Stimulated activated CD8-positive, alpha-beta memory T cell treated with anti-CD3 and anti-CD28 coated beads, Interleukin-7, amount 100 ng/mL, for 24 hours (primary cell): ENCODE results near the gene LAD1.

ENCODE experiments used
- DNase-seq: peaks from one replicate; pipeline ENCODE4 v3.0.0-alpha.2; 2020; ENCODE audit warnings: low read depth

Gene LAD1, protein sequence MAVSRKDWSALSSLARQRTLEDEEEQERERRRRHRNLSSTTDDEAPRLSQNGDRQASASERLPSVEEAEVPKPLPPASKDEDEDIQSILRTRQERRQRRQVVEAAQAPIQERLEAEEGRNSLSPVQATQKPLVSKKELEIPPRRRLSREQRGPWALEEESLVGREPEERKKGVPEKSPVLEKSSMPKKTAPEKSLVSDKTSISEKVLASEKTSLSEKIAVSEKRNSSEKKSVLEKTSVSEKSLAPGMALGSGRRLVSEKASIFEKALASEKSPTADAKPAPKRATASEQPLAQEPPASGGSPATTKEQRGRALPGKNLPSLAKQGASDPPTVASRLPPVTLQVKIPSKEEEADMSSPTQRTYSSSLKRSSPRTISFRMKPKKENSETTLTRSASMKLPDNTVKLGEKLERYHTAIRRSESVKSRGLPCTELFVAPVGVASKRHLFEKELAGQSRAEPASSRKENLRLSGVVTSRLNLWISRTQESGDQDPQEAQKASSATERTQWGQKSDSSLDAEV

DNA sequence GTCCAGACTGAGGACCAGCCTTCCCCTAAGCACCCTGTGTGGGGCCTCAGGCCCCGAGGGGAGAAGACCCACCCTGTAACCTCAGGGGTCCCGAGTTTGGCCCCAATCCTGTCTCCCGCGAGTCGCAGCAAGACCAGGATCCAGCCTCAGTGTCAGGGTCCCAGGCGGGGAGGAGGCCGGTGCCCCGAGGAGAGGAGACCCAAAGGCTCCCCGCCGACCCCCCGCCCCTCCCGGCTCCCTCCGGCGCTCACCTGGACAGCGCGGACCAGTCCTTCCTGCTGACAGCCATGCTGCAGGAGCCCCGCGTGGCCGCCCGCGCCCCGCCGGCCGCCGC, at the start of gene LAD1:
TSS of gene LAD1 (minus strand) at position 307 of the 334 bp plus-strand sequence. CDS start at position 289, 18 bp downstream.
- DNase-seq, result no peak

DNA sequence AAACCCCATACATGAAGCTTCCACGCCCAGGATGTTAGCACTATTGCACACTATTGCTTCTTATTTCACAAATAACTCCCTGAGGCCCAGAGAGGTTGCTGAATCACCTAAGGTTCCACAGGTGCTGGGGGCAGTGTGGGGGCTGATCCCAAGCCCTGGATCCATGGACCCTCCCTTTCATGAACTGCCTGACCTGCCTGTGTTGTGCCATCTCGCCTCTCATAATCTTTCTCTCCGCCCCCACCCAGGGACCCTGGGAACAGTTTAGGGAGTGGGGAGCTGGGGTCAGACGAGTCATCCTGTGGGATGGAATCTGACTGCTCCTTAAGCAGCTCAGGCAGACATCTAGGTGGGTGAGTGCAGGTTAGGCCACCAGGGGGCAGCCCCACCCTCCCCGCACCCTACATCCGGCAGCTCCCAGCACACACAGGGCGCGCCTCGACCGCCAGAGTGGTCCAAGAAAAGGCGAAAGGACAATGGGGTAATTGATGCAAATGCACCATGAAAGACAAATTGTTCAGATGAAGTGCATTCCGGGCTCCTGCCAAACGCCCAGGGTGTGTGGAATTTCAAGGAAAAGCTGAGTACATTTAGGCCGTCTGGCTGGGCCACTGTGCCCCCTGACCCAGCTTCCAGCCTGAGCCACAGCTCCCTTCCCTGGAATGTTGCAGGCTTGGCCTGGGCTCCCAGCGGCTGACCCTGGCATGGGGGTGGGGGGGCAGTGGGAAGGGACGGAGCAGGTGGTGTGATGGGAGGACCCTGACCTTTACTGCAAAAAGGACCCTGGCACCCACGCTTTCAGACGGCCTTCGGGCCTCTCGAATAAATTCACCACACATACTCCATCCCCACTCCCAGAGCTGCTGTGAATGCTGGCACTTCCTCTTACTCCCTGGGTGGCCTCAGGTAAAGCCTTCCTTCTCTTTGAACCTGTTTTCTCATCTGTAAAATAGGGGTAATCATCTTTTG, 49.1 kb upstream of the LAD1 start:
- DNase-seq, result peak; percentile 32

DNA sequence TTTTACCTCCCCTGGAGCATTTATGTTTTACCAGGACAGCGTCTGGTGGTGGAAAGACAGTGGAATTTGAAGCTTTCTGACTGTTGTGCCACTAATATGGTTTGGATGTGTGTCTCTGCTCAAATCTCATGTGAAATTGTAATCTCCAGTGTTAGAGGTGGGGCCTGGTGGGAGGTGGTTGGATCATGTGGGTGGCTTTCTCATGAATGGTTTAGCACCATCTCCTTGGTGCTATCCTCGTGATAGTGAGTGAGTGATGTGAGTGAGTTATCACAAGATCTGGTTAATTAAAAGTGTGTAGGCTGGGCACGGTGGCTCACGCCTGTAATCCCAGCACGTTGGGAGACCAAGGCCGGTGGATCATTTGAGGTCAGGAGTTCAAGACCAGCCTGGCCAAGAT, 46.2 kb upstream of the LAD1 start:
- no peak for DNase-seq

DNA sequence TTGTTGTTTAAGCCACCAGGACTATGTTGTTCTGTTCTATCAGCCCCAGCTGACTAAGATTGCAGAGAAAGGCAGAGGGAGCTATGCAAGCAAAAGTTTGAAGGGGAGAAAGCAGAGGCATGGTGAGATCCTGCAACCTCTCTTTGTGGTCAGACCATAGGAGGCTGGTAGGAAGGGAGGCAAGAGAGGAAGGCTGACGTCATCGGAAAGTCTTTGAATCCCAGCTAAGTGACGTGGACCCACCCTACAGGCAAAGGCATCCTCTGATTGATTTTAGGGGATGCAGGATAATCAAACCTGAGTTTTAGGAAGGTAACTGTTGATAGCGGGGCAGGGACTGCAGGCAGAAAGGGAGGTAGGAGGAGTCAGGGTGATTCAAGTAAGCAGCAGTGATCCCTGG, 45.7 kb upstream of the LAD1 start:
- no peak for DNase-seq

DNA sequence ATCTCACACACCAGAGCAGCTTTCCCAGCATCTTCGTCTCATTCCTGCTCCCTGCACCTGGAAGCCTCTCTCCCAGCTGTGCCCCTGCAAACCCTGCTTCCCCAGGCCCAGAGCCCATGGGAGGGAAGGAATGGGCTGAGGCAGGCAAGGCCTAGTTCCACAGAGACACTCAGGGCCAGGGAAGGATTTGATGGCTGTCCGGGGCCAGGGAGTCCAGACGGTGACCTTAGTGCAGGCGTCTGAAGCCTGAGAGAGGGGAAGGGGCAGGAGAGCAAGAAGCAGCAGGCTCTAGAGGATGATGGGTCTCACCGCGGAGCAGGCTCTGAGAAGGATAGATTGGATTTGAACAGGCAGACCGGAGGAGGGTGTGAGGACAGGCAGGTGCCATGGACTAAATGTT, 44.6 kb upstream of the LAD1 start:
- no peak for DNase-seq

DNA sequence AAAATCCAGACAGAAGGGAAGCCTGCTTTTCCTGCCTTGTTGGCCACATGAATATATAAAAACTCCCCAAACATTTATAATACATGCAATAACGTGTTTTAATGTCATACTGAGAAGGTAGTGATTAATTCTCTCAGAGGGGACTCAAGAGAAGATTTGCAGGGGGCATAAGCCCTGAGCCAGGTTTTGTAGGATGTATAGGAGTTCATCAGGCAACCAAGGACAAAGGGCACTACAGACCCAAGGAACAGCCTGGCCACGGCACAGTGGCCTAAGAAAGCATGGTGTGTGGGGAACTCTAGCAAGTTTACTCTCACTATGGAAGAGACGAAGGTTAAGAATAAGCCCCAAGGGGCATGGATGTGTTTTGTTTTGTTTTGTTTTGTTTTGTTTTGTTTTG, 37.8 kb upstream of the LAD1 start:
- DNase-seq, result no peak

DNA sequence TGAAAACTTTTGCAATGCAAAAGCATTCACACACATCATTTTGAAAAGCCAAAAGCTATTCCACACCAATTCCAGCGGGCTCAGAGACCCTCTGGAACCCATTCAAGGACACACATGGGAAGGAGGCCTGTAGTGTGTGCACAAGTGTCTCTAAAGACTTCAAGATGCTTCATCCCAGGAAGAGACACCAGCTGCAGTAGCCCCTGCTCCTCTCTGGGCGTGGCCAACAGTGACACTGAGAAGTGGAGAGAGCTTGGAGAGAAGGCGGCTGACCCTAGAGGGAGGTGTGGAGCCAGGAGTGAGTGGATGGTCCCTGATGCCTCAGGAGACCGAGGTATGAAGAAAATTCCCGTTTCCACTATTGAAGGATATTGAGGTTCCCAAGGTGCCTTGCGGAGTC, 37.3 kb upstream of the LAD1 start:
- DNase-seq, result no peak

DNA sequence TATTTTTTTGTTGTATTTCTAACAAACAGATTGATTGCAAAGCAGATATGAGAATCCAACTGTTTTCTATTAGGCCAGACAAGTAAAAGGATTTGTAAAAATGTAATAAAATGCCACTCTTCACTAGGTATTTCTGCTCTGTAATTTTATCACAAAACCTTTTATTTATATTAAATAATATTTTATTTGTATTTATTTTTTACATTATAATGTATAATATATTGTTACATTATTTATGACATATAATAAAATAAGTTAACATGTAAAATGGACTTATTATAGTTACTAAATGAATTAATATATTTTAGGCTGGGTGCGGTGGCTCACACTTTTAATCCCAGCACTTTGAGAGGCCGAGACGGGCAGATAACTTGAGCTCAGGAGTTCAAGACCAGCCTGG, 35.1 kb upstream of the LAD1 start:
- DNase-seq, result no peak

DNA sequence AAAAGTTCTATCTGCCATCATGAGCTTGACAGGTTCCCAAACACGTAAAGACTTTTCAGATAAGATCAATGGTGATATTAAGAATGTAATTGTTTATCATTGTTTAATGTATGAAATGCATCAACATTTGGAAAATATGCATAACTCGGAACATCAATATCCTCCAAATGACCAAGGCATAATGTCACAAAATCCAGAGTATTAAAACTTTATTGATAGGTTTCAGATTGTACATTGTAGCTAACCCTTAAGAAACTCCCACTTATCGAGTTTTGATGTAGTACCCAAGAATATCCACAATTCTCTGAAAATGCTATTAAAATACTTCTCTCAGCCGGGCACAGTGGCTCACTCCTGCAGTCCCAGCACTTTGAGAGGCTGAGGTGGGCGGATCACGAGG, 34.5 kb upstream of the LAD1 start:
- DNase-seq, result no peak

DNA sequence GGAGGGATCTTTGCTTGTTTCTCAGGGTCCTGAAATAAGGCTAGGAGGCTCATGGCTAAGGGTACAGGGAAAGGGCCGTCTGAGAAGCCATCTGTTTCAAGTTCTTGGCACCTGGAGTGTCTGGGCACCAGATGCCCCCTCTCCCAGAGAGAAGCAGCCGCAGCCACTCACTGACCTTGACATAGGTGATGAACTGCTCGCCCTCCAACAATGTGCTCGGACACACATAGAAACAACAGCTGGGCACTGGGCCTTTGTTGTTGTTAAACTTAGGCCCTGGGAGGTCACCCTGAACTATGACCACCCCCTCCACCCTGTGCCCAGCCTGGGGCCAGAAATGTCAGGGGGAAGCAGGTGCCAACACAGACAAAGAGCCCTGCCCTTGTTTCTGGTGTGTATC, 31.7 kb upstream of the LAD1 start:
- no peak for DNase-seq

DNA sequence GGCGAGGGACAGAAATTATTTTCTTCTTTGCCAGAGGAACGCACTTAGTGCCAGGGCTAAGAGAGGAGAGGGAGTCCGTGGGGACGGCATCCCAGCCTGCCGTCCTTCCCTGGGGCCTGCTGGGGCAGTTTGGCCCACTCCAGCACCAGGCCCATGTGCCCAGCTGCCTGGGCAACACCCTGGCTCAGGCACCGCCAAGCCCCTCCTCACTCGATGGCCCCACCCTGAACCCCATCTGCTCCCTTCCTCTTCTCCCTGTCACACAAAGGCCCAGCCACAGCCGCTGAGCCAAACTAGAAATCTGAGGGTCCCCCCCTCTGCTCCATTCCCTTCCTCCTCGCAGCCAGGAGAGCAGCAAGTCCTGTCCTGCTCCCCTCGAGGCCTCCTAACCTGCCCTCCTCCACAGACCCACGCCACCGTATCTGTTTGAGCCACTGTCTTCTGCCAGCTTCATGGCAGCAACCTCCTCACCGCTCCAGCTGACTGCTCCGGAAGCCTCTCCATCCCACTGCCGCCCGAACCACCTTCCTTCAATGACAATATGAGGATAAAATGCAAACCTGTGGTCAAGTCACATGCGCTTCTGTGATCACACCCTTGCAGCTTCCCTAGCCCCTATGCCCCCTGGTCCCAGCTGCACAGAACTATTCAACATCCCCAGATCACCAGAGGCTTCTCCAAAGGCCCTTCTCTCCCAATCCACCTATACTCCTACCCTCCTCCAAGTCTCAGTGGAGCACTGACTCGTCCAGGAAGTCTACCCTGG, 30.8 kb upstream of the LAD1 start:
- DNase-seq, result no peak

DNA sequence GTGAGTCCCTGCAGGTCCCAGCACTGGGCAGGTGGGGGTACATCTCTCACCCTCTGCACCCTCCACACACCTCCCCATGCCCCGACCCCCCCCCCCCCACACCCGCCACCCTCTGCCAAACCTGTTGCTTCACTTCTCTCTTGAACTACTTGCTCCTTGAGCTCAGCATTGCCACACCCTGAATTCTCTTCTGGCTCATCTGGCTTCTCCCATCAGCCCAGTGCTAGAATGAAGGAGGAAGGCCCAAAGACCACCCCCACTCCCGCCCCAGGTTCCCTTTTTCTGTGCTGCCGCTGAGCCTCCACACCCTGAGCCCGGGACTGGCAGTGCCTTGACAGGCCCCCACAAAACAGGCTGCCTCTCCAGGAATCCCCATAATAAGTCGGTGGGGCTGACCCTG, 28.8 kb upstream of the LAD1 start:
- DNase-seq, result no peak

DNA sequence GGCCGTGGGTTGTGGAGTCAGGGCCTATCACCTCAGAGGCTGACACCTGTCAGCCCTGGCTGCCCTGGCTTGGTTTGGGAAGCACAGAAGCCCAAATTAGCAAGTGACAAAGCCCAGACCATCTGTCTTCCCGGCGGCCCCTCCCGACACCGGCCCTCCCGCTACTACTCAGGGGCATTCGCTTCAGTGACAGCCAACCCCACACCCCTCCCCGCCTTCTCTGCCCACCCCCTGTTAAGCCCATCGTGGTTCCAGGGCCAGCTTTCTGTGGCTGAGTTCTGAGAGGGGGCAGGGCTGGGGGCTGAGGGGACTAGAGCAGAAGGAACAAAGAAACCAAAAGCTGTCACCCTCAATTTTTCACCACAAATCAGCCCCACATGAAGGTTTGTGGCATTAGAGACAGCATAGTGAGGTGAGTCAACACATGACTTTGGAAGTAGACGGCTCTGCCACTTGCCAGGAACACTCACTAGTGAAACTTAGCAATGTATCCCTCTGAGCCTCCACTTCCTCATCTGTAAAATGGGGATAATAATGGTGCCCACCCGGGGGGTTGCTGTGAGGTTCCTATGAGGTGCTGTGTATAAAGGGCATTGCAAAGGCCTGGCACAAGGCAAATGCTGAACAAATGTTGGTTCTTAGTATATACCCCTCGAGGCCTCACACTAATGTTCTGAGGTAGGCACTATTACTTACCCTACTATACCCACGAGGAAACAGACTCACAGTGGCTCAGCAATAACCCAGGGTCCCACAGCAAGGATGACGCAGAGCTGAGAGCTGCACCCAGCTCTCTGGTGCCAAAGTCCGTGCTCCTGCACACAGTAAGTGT, 27.6 kb upstream of the LAD1 start:
- no peak for DNase-seq

DNA sequence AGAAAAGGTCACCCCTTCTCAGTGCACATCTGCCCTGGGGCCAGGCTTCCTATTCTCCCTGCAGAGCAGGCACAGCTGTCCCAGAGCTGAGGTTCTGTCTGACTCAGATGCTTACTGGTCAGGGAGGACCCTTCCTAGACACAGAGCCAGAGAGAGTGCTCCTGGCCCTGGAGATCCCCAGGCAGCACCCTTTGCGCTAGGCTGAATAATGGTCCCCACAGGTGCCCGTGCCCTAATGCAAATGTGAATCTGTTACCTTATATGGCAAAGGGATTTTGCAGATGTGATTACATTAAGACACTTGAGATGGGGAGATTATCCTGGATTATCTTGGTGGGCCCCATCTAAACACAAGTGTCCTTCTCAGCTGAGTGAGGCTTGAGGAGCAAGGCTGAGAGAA, 25.0 kb upstream of the LAD1 start:
- DNase-seq, result no peak

DNA sequence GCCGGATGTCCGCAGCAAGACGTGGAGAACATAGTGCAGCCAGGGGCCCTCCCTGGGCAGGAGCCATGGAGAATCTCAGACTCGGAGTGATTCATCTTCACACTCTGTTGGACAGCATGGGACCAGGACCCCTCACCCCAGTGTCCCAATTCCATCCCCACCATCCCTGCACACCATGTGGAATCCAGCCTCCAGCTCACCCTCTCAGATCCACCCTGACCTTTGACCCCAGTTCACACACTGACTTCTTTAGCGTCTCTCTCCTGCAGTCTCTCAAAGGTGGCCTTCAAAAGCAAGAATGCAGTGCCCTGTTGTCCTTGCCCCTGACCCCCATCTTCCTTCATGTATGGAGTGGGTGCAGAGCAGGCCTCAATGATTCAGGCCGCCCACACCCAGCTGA, 24.5 kb upstream of the LAD1 start:
- DNase-seq, result no peak

DNA sequence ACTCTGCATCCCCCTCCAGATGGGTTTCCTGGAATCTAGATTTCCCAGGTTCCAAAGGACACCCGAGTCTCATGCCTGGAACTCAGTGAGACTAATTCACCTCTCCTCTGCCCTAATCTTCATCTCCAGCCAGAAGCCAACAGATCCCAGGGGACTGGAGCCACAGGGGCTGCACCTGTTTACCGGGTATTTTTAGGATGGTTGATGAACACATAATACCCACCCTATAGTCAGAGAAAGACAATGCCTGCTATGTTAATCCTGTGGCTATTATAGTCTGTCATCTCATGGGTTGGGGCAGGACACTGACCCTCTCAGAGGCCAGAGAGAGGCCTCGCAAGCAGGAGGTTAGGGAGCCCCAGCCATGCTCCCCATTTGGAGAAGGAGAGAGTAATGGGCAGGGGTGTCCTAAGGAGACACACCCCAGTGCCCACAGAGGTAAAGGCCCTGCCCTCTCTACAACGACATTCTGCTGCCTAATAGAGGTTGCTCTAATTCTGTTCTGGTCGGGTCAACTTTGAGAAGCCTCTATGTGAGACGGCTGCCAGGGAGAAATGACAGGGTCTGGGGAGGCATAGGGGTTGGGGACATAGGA, 23.4 kb upstream of the LAD1 start:
- no peak for DNase-seq

DNA sequence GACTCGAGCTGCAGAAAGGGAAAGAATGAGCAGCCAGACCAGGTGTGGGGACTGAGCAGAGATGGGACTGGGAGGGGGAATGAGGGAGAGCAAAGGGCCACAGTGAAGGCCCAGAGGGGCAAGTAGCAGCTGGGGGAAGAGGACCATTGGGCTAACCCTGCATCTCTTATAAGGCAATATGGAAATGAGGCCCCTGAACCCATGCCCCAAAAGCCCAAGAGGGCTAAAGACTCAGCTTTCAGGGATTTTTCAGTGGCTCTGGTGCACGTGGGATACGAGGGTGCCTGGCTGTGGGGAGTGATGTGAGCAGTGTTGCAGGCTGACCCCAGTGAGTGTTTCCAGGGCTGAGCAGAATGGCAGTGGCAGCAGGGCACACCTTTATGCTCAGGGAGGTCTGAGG, 22.9 kb upstream of the LAD1 start:
- no peak for DNase-seq

DNA sequence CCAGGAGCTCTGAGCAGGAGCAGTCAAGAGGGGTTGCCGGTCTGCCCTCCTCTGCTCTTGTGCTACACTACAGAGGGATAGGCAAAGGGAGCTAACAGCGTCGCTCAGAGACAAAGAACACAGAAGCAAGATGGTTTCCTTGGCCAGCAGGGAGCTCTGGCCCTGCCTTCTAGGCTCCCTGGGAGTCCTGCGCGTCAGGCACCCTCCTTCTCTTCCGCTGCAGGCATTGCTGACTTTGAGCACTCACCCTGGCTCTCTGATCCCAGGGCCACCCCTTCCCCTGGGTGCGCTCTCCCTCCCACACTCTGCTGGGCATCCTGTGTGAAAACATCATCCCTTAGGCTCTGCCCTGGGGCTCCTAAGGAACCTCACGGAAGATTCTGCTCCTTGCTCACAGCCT, 21.9 kb upstream of the LAD1 start:
- DNase-seq, result no peak

DNA sequence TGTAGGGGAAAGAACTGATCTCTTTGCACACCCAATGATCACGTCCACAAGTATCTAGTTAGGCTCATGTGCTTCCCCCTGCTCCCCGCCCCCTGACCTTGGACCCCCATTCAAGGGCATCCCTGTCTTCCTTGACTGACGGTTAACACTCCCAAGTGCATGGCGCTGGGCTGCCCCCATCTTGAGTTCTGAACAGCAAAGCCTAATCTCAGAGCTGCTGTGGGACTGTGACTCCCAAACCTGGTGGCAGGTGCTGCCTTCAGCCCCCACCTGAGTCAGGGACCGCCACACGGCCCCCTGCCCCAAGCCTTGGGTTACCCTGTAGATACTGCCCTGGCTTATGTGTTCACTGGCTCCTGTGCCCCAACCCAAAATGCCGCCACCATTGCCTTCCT, 21.5 kb upstream of the LAD1 start:
- DNase-seq, result no peak

DNA sequence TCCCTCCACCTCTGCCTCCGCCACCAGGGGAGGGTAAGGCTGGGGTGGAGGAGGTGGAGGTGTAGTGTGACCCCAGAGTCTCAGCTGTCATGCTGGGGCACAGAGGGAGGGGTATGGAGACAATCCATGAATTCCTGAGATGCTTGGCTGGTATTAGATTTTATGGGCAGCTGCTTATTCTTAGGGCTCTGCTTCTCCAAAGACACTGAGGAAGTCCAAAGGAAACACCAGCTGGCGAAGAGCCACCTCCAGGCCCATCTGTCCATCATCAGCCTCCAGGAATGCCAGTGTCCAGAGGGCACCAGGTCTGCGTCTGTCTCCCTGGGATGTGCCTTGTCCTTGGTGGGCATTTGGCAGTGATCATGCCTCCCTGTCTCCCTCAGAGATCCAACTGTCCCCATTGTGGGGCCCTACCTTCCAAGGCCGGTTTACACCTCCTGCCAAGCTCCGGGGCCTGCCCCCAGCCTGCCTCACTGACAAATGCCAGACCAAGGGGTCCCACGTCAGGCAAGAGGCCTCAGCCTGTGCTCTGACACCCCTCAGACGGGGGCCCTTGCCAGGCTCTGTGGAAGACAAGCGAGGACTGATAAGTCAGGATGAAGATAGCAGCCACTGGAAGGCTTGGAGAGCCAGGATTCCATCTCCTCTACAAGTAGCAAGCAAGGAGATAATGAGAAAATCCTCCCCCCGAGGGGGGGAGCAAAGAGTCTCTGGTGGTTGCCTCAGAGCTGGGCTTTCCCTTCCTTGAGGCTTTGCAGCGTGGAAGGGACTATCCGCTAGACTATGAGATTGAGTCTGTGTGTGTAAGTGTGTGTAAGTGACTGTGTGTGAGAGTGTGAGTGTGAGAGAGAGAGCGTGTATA, 20.9 kb upstream of the LAD1 start:
- DNase-seq, result no peak
